HG03439 (cell line): Measurements from ENCODE around the gene MAP2K5.

Experiments
- ATAC-seq: cut with Tn5 transposase; IDR thresholded peaks from one replicate; pipeline ENCODE4 v1.9.1; 2021; ENCODE audit warnings: mild to moderate bottlenecking, moderate library complexity; ENCODE audit not compliant: unreplicated experiment

The MAP2K5 gene

DNA sequence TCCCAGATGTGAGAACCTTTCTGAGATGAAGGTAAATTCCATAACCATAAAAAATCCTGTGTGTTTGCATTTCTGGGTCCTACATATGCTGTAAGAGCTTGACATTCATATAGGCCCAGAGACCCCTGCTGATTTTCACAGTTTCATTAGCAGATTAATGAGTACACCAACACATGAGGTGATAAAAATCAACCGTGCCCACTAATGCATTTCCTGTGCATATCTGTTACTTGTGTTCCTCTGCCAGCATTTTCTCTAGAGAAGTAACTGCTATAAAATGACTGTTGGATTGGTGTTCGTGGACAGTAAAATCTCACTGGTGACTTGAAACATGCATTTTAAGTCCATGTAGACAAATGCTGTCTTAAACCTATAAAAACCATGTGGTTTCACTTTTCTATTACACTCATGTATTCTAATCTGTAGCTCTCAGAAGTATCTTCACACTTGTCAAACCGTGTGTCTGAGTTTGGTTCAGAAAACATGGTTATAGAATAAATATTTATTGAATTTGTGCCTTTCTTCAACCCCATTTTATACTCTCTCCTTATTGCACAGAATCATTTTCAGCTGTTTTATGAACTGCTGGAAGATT, 14.6 kb downstream of the MAP2K5 start:
- ATAC-seq, result no peak

DNA sequence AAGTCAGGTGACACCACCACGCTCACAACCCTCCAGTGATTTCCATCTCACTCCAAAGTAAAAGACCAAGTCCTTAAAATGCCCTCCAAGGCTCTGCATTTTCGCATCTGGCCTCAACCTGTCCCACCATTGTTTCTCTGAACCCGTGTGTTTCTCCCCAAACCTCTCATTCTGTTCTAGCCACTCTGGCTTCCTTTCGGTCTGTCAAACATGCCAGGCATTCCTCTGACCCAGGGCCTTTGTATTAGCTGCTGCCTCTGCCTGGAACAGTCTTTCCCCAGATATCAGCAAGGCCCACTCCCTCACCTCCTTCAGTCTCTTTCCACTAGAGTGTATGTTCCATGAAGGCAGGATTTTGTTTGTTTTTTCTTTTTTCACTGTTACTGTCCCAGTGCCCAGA, 16.0 kb downstream of the MAP2K5 start:
- ATAC-seq, result no peak

GRCh38 chr15:67559158-67559557, 16.7 kb downstream of the MAP2K5 start:
- no peak for ATAC-seq

GRCh38 chr15:67559576-67559975, 17.1 kb downstream of the MAP2K5 start:
- no peak for ATAC-seq

GRCh38 chr15:67560320-67560719, 17.8 kb downstream of the MAP2K5 start:
- ATAC-seq, result no peak

GRCh38 chr15:67563092-67563491, 20.6 kb downstream of the MAP2K5 start:
- ATAC-seq, result no peak

GRCh38 chr15:67564021-67564967, 21.8 kb downstream of the MAP2K5 start:
- ATAC-seq, result peak; percentile 88

DNA sequence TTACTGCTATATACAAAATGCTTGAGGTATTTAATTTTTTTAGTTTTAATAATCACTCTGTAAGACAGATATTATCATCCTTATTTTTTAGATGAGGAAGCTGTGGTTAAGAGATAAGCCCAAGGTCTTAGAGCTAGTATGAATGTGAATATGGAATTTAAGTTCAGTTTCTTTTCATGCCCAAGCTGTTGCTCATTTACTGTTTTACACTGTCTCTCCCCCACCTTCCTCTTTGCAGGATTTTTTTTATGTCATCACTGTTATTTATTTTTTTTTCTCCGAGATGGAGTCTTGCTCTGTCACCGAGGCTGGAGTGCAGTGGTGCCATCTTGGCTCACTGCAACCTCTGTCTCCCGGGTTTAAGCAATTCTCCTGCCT, 22.5 kb downstream of the MAP2K5 start:
- peak; percentile 26 for ATAC-seq

DNA sequence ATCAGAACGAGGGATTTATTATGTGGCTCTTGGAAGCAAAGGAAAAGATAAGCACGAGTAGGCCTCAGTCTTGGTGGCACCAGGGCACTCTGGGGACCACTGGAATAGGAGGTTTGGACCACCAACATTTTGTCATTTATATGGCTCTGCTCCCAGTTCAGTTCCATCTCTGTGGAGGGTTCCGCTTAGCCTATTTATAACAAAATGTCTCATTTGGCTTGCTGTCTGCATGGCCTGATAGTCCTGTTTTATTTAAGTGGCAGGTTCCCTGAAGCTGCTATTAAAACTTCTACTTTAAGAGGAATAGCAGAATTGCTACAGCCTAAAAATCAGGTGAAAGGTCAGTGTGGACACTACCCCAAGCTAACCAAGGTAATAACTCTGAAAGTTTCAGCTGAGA, 27.2 kb downstream of the MAP2K5 start:
- no peak for ATAC-seq

DNA sequence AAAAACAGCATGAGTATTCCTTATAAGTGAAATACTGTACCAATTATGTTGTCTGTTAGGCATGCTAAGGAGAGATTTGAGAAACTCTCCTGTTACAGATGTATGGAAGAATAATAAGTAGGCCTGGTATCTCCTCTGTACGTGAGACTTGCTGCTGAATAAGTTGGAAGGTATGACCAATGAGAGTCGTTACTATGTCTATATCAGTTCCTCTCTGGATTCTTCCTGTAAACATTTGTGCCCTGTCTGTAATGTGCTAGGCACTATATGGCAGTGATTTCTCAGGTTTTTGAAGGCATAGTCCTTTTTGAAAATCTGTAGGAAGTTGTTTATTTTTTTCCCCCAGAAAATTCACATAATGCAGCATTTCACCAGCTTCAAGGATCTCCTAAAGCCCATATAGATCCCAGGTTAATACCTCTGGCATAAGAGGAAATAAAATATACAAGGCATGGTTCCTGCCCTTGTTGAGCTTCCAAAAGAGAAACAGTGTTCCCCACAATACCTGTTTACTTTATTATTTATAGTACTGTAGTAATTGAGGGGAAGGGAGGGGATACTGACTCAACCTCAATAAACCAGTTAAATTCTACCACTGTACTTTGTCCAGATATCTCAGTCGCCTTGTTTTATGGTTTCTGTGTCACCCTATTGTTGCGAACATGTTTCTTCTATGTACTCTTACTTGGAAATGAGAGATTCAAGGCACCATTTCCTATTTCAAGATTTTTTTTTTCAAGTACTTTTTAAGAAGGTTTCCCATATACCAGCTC, 28.6 kb downstream of the MAP2K5 start:
- ATAC-seq, result no peak

GRCh38 chr15:67571648-67572415, 29.3 kb downstream of the MAP2K5 start:
- no peak for ATAC-seq

DNA sequence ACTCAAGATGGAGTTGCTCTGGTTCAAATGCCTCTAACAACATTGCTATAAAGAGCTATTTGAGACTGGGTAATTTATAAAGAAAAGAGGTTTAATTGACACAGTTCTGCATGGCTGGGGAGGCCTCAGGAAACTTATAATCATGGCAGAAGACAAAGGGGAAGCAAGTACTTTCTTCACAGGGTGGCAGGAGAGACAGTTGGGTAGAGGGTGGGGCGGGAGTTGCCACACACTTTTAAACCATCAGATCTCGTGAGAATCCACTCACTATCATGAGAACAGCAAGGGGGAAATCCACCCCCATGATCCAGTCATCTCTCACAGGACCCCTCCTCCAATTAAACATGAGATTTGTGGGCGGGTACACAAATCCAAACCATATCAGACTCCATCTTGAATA, 30.7 kb downstream of the MAP2K5 start:
- no peak for ATAC-seq

GRCh38 chr15:67575039-67575502, 32.6 kb downstream of the MAP2K5 start:
- ATAC-seq, result no peak

GRCh38 chr15:67578020-67578600, 35.6 kb downstream of the MAP2K5 start:
- no peak for ATAC-seq

GRCh38 chr15:67579164-67579563, 36.7 kb downstream of the MAP2K5 start:
- ATAC-seq, result no peak

GRCh38 chr15:67579967-67580366, 37.5 kb downstream of the MAP2K5 start:
- no peak for ATAC-seq

DNA sequence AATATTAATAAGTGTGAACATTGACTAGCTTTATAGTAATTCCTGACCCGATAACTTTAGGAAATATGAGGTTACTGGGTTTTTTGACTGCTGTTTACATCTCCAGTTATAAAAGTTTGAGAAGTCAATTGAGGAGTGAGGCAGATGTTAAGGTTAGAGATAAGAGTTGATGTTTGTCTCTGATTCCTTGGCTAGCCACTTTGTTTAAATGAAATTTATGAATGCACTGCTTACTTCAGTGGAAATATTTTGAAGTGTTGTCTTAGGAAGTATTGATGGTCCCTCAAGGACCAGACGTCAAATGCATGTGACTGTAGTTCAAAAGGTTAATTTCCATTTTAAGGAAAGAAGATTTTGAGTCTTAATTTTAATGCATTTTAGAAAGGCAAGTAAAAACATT, 41.7 kb downstream of the MAP2K5 start:
- ATAC-seq, result no peak

- ATAC-seq, result no peak
These were observed 43.2 kb downstream of the MAP2K5 start for GRCh38 chr15:67585681-67586080.

DNA sequence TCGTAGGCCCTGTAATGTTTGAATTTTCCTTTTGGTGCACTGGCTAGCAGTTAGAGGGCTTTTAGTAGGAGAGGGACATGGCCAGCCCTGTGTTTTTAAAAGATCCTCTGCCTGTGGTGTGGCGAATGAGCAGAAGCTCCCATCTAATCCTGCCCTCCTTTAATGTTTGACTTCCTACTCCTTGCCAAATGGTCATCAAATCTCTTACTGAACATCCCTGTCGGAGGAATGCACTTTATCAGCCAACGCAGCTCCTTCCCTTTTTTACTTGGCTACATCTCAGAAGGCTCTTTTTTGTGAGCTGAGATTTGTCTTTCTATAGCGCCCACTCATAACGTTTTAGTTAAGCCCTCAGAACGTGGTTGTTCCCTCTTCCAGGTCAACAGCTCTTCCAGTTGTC, 44.8 kb downstream of the MAP2K5 start:
- ATAC-seq, result no peak

- ATAC-seq, result no peak
These were observed 45.3 kb downstream of the MAP2K5 start for GRCh38 chr15:67587754-67588153.
